NCI-H1417 (cell line): ENCODE measurements around the gene PRDM8.
"Not testable (repeated sequence)": the region's sequence is repeated elsewhere in the genome, so short reads cannot be mapped to it uniquely, and the experiment has no call there.

Source experiments
- DNase-seq, 3 experiments: peaks; one replicate each; lab custom pipeline; 2025; lab: John Stamatoyannopoulos, UW

The PRDM8 gene

DNA sequence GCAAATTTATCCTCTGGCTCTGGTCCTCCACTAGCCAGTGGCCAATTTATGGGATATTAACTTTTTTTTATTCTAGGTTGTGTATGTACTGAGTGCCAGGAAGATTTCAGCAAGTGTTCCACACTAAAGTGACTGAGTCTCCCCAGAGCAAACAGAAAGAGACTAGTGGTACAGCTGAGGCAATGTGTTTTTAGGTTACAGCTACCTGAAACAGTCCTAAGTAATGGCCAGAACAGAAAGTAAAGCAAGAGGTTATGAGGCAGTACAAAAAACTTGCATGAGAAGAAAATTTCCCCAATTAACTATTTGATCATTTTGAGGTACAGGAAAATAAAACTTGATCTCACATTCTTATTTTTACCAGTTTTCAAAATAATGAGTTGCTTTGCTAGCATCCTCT lies 31.2 kb downstream of the PRDM8 start:
- DNase-seq = no peak

DNA sequence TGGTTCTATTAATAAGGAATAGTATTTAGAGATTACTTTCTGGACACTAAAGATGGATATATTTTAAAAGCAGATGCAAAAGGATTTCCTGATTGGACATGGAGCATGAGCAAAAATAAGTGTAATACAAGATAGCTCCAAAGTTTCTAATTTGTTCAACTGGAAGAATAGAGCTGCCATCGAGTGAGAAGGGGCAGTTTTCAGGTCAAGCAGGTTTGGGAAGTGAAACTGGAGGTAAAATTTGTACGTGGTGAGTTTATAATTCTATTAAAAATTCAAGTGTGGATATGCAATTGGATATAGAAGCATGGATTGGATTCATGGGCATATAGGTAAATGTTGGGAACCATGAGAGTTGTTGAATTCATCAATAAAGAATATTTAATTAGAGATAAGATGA lies 31.8 kb downstream of the PRDM8 start:
- no peak for DNase-seq

DNA sequence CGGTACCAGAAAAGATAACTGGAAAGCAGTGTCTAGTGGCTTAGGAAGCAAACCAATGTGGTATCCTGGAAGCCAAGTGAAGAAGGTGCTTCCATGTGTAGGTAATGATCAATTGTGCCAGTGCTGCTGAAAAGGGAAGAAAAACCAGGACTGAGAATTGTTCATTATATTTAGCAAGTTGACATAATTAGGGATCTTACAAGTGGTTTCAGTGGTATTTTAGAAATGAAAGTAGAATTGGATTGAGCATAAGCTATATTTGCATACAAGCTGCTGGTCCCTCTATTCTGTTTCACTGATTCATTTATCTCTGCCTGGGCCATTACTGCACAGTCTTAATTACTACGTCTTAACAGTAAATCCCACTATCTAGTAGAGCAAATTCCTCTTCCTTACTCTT lies 32.3 kb downstream of the PRDM8 start:
- no peak for DNase-seq

DNA sequence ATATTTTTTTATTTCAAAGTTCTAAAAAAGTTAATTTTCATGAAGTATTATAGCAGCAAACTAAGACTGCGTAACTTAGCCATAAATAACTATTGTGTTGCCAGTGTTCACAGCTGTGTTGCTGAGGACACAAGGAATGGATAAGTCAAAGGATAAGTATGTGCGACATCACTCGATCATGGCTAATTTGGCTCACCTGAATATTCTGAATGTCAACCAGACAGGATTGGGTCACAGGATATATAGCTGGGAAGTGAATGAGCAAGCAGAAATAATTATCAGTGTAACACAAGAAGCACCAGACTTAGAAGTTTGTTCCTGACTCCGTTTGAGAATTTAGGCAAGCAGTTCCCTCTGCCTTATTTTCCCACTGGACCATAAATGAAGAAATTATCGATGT lies 33.9 kb downstream of the PRDM8 start:
- DNase-seq = no peak

DNA sequence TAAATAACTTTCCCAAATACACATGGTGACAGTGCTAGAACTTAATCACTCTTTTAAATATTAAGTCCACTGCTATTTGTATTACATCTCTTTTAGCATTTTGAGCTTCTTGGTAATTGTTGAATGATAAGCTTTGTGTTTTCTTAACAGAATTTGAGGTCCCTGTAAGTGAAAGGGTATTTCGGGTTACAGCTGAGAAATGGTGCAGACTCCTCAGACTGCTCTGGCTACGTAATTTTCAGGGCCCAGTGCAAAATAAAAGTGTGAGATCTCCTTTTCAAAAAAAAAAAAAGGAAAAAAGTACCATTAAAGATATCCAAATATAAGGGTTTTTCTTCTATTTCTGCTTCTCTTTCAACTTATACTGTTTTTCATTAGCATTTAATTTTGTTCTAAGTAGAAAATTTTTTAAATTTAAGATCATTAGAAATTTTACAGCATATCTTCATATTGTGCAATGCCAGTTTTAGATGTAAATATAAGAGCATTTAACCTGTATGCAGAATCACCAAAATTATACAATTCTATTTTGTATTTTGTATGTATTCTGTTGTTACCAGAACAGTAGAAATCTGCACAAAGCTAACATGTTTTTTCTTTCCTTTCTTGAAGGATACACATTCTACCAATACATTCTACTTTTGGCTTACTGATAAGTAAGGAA lies 35.5 kb downstream of the PRDM8 start:
- DNase-seq = no peak

DNA sequence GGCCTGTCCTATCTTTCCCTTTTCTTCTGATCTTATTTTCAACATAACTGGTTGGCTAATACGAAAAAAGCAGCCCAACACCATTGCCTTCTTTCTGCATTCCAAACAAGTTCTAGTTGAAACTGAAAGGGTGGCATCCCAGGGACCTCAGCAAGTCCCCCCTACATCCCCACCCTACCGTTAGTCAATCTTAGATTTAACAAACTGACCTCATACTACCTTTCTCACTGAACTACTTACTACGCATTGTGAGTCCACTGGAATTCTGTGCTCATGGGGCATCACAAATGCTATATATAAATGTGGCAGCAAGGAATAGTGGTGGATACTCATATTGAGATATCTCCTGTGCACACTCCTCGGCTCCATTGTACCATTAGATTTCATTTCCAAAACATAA lies 36.1 kb downstream of the PRDM8 start:
- no peak for DNase-seq

DNA sequence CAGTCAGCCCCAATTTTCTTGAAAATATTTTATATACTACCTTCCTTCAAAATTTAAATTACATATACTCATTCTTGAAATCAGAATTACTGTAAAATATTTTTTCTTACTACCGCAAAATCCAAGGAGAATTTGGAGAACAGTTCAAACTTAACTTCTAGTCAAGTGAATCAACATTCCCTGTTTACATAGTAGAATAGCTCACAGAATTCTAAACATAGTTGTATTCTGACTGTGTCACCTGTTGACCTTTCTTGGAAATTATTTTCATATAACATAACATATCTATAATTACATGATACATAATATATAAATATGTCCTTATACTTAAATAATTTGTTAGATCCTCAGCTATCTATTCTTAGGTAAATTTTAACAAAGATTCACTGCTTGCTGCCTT lies 38.1 kb downstream of the PRDM8 start:
- DNase-seq = no peak

DNA sequence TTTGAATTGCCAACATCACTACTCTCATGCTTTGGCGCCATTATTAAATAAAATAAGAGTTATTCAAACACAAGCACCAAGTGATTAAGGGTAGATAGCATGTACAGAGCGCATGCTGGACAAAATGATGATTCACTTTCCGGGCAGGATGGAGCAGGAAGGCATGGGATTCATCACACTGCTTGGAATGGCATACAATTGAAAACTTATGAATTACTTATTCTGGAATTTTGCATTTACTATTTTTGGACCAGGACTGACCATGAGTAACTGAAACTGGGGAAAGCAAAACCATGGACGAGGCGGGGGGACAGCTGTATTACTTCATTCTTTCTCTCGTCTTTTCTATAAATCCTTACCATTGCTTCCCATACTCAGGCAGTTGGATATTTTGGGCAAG lies 40.7 kb downstream of the PRDM8 start:
- no peak for DNase-seq

DNA sequence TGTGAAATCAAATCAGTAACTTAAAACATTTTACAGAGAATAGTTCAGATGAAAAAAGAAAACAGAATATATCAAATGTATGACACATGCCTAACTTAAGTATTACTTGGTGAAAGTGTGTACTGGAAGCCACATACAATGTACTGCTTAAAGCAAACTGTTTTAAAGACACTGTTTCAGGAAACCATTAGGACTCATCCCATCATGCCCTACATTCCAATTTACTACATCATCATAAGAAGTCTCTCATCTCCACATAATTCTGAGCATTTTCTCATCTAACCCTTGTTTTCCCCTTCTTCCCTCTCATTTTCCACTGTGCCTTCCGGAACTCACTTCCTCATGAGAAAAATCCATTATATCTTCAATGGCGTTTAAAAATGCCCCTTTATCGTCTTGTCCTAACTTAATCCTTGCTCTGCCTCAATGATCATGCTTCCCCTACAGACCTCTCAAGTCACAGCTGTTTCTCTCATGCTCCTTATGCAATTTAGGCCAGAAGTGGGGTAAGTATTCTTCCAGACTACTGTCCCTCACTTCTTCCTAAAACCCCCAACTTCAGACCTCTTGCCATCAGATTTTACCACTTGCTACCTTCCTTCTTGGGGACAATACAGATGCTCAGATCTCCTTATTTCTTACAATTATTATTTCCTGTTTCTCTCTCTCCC lies 42.3 kb downstream of the PRDM8 start:
- no peak for DNase-seq

DNA sequence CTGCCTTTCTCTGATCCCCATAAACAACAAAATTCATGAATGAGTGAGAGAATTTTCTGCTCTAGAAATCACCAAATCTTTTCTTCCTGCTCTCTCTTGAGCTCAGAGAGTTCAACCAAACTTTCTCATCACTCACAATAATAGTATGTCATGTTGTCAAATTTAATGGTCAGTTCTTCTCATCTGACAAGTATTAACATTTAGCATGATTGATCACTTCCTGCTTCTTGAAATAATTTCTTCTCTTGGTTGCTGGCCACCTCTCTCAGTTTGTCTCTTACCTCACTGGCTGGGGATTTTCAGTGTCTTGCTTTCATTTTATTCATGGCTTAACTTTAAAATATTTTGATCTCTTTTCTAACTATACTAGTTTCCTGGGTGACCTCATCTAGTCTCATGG lies 43.7 kb downstream of the PRDM8 start:
- peak in 1 of 3 experiments; percentile 54 for DNase-seq

DNA sequence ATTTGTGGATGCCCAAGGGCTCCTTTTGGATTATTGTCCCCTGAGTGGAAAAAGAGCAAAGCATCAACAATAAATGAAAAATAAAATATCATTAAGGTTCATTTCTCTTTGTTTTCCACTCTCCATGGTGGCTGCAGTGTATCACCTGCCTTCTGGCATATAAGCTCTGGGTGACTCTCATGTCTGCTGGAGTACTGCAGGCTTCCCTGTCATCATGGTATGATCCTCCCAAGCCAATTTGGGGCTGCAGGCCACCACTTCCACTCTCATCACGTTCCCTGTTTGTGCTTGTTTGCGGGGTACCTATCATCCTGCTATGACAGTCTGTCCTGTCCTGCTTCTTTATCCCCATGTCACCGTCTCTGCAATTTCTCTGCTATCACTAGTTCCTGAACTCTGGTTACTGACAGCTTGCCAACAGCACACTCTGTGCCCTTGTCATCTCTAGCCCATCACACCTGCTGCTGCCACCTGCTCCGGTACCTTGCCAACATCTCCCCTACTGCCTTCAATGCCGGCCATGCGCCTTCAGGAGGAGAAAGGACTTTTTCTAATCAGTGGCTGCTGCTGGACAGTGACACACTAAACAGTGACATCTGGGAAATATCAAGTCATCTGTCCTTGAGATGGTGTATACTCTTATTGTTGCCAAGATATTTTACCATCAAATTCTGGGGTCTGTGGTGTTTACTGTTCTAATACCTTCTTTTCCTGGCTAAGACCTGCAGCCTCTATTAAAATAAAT lies 46.1 kb downstream of the PRDM8 start:
- peak in 2 of 3 experiments; percentile 63 to 78 for DNase-seq

DNA sequence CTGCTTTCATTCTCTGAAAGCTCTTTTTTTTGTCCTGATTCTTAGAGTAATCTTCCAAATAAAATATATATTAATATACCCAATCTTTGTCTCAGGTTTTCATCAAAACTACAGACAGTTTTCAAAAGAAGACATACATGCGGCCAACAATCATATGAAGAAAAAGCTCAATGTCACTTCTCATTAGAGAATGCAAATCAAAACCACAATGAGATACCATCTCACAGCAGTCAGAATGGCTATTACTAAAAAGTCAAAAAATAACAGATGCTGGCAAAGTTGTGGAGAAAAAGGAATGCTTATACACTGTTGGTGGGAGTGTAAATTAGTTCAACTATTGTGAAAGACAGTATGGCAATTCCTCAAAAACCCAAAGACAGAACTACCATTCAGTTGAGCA lies 50.2 kb downstream of the PRDM8 start:
- not testable (repeated sequence) for DNase-seq

DNA sequence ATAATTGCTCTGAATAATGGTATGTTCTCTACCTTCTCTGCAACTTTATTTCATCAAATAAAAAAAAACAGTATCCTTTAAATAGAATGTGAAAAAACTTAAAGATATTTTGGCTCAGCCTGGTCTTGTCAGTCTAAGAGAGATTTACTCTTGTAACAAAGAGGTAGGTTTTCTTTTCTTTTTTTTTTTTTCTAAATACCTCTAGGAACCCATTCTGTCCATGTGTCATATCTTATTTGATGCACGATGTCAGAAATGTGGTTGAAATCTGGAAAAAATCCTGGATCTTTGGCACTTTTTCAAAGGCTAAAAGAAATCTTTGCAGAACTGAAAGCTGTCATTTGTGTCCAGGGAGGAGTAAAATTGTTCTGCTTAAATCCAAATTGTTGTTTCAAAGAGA lies 51.8 kb downstream of the PRDM8 start:
- DNase-seq = no peak

DNA sequence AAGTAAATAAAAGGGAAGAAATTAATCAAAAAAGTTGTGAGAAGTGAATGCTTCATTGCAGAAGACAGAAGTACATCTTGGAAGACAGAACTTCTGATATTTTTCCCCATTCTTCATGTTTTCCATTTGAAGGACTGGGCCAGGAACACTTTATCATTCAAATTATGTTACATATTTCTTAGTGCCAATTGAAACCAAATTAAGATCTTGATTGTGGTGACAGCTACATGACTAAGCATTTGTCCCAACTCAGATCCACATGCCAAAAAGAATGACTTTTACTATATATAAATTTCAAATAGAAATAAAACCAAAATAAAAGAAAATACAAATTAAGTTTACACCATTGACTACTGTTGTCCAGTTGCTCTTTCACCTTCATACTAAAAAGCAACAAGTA lies 55.1 kb downstream of the PRDM8 start:
- no peak for DNase-seq

DNA sequence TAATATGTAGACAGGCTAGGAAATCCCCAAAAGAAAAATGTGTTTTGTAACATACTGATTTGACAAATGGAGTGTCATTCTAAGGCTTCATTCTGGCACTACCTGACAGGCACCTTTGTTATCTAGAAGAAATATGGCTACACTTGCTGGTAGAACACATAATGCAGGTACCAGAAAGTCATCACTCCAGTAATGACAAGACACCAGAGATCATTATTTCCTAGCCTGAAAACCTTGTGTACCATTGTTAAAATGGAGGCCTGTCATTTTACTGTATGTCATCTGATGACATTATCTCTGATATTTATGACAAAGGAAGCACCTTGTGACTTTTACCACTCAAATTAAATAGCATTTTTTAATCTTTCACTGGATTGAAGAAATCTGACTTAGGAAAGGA lies 55.6 kb downstream of the PRDM8 start:
- DNase-seq = peak in 1 of 3 experiments; percentile 23

DNA sequence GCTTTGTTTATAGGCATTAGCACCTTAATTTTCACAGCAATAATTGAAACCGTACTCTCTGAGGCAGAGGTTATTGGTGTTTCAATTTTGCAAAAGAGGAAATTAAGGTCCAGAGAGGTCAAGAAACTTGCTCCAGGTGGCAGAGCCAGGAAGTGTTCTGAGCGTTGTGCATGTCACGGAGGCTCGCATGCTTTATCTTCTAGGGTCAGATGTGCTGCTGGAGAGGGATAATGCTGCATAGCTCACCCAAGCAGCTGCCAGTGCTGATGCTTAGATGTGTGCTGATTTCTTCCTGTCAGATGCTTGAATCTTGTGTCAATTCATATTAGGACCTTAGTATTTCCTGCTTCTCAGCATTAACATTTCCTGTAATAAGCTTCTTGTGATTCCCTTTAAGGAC lies 56.2 kb downstream of the PRDM8 start:
- DNase-seq = no peak
